ENCODE results near the gene GINS3. TPM values are rescaled to one million over a fixed set of nuclear protein-coding genes. Genes with fewer than 3 reads are reported as not detected.
"Not testable (repeated sequence)": the region's sequence is repeated elsewhere in the genome, so short reads cannot be mapped to it uniquely, and the experiment has no call there.

GINS3 gene
- total RNA-seq, 1 donor from 2014 or later, result 5.9 TPM

DNA sequence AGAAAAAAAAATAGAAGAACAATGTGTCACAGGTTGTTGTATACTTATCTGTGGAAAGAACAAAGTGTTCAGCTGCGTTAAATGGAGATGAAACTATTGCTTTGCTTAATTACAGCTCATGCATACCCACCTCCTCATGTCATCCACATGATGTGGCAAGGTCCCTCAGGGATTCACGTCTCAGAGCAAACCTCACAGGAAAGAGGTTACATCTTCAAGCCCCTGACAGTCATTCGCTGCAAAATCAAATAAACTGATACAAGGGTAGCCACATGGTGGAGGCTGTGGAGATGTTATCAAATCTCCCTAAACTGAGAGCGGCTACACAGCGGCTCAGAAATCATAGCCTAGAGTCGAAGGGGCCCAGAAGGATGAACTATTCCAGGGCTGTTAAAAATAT lies 21.1 kb downstream of the GINS3 start:
- H3K36me3 Mint-ChIP-seq (ENCODE audit: unreplicated experiment), result no peaks in the 10 kb centered on the region
- TF ChIP-seq, protein P1, sequence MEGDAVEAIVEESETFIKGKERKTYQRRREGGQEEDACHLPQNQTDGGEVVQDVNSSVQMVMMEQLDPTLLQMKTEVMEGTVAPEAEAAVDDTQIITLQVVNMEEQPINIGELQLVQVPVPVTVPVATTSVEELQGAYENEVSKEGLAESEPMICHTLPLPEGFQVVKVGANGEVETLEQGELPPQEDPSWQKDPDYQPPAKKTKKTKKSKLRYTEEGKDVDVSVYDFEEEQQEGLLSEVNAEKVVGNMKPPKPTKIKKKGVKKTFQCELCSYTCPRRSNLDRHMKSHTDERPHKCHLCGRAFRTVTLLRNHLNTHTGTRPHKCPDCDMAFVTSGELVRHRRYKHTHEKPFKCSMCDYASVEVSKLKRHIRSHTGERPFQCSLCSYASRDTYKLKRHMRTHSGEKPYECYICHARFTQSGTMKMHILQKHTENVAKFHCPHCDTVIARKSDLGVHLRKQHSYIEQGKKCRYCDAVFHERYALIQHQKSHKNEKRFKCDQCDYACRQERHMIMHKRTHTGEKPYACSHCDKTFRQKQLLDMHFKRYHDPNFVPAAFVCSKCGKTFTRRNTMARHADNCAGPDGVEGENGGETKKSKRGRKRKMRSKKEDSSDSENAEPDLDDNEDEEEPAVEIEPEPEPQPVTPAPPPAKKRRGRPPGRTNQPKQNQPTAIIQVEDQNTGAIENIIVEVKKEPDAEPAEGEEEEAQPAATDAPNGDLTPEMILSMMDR (IDR thresholded peaks at IDR 0.05; ENCODE audit: partially characterized antibody, unreplicated experiment), result no peak
- H3K27ac Mint-ChIP-seq (ENCODE audit: unreplicated experiment), result no peak overlapping the region
- H3K4me3 Mint-ChIP-seq (ENCODE audit: unreplicated experiment), result no peak overlapping the region
- DNase-seq, result no peak
- no peaks in the 10 kb centered on the region for H3K9me3 Mint-ChIP-seq (ENCODE audit: unreplicated experiment)
- peaks cover 2% of the 10 kb centered on the region for H3K27me3 Mint-ChIP-seq (ENCODE audit: unreplicated experiment)
- H3K4me1 Mint-ChIP-seq (ENCODE audit: low read depth, unreplicated experiment), result no peaks in the 10 kb centered on the region

DNA sequence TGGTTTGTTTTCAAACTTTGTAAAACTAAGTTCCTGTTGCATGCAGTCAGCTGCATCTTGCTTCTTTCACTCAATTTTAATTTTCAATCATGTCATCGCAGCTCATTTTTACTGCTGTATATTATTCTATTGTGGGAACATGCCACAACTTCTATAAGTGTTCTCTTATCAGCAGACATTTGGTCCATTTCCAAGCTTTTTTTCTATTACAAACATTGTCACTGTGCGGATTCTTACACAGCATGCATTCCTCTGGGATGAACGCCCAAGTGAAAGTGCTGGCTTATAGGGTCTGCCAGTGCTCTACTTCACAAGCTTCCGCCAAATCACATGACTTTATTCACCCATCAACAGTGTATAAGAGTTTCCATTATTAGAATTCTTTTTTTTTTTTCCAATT lies 22.7 kb downstream of the GINS3 start:
- Mint-ChIP-seq H3K4me1 (ENCODE audit: low read depth, unreplicated experiment) (peaks cover 4% of the 10 kb centered on the region), H3K27me3 (ENCODE audit: unreplicated experiment) (peaks cover 2% of the 10 kb centered on the region), H3K27ac (ENCODE audit: unreplicated experiment) (no peak overlapping the region), H3K4me3 (ENCODE audit: unreplicated experiment) (no peak overlapping the region), H3K36me3 (ENCODE audit: unreplicated experiment) (no peaks in the 10 kb centered on the region), H3K9me3 (ENCODE audit: unreplicated experiment) (no peaks in the 10 kb centered on the region)
- DNase-seq, result no peak
- TF ChIP-seq, protein P1 (IDR thresholded peaks at IDR 0.05; ENCODE audit: partially characterized antibody, unreplicated experiment), result no peak

DNA sequence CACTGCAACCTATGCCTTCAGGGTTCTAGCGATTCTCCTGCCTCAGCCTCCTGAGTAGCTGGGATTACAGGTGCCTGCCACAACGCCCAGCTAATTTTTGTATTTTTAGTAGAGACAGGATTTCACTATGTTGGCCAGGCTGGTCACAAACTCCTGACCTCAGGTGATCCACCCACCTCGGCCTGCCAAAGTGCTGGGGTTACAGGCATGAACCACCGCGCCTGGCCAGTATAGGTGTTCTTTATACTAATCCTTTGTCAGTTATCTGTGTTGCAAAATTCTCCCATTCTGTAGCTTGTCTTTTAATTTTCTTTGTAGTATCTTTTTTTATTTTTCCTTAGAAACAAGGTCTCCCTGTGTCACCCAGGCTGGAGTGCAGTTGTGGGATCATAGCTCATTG lies 23.7 kb downstream of the GINS3 start:
- H3K27ac Mint-ChIP-seq (ENCODE audit: unreplicated experiment); H3K9me3 Mint-ChIP-seq (ENCODE audit: unreplicated experiment); H3K36me3 Mint-ChIP-seq (ENCODE audit: unreplicated experiment); DNase-seq; H3K4me1 Mint-ChIP-seq (ENCODE audit: low read depth, unreplicated experiment); H3K4me3 Mint-ChIP-seq (ENCODE audit: unreplicated experiment); H3K27me3 Mint-ChIP-seq (ENCODE audit: unreplicated experiment): not testable (repeated sequence)

DNA sequence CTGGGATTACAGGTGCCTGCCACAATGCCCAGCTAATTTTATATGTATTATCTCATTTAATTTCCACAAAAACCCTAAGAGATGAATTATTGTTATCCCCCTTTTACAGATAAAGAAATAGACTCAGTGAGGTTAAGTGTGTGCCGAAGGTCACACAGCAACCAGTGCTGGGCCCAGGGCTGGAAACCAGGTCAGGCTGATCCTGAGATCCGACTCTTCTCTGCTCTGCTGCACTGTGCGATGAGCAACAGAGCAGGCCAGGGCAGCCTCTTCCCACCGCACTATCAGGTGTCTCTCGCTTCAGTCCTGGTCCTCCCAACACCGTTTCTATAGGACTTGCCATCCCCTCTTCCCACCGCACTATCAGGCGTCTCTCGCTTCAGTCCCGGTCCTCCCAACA lies 24.8 kb downstream of the GINS3 start:
- TF ChIP-seq, protein P1 (IDR thresholded peaks at IDR 0.05; ENCODE audit: partially characterized antibody, unreplicated experiment), result no peak
- Mint-ChIP-seq H3K9me3 (ENCODE audit: unreplicated experiment) (no peaks in the 10 kb centered on the region), H3K4me3 (ENCODE audit: unreplicated experiment) (no peak overlapping the region), H3K36me3 (ENCODE audit: unreplicated experiment) (no peaks in the 10 kb centered on the region), H3K27me3 (ENCODE audit: unreplicated experiment) (no peaks in the 10 kb centered on the region), H3K27ac (ENCODE audit: unreplicated experiment) (no peak overlapping the region), H3K4me1 (ENCODE audit: low read depth, unreplicated experiment) (peaks cover 6% of the 10 kb centered on the region)
- no peak for DNase-seq

DNA sequence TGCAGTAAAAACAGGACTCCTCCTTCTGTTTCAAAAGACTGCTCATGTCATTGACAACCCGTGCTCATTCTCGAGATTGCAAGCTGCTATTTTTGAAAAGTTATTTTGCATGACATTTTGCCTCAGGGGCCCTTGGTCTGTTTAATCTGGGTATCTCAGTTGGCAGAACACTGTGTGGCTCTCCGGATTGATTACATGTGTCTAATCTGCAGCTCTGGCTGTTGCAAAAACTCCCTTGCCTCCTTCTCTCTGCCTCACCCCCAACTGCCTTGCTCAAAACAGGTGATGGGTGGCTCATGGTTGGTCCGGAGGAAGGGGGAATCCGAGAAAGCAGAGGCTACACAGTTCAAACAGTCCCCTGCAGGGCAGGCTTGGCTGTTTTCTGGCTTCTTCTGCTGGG lies 25.3 kb downstream of the GINS3 start:
- no peak overlapping the region for H3K4me3 Mint-ChIP-seq (ENCODE audit: unreplicated experiment)
- TF ChIP-seq, protein P1 (IDR thresholded peaks at IDR 0.05; ENCODE audit: partially characterized antibody, unreplicated experiment), result no peak
- DNase-seq, result no peak
- H3K27ac Mint-ChIP-seq (ENCODE audit: unreplicated experiment), result no peak overlapping the region
- no peaks in the 10 kb centered on the region for H3K27me3 Mint-ChIP-seq (ENCODE audit: unreplicated experiment)
- no peaks in the 10 kb centered on the region for H3K9me3 Mint-ChIP-seq (ENCODE audit: unreplicated experiment)
- peaks cover 6% of the 10 kb centered on the region for H3K4me1 Mint-ChIP-seq (ENCODE audit: low read depth, unreplicated experiment)
- no peaks in the 10 kb centered on the region for H3K36me3 Mint-ChIP-seq (ENCODE audit: unreplicated experiment)

DNA sequence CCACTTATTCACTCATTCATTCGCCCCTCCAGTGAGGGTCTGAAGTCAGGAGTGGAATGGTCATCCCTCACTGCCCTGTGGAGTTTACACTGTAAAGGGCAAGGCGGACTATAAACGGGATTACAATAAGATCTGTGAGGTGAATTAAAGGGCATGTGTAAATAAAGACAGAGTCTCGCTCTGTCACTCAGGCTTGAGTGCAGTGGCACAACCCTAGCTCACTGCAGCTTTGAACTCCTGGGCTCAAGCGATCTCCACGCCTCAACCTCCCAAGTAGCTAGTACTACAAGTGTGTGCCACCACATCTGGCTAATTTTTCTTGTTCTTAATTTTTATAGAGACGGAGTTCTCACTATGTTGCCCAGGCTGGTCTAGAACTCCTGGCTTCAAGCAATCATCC lies 25.8 kb downstream of the GINS3 start:
- H3K36me3 Mint-ChIP-seq (ENCODE audit: unreplicated experiment), result no peaks in the 10 kb centered on the region
- TF ChIP-seq, protein P1 (IDR thresholded peaks at IDR 0.05; ENCODE audit: partially characterized antibody, unreplicated experiment), result no peak
- no peaks in the 10 kb centered on the region for H3K27me3 Mint-ChIP-seq (ENCODE audit: unreplicated experiment)
- peaks cover 6% of the 10 kb centered on the region for H3K4me1 Mint-ChIP-seq (ENCODE audit: low read depth, unreplicated experiment)
- H3K4me3 Mint-ChIP-seq (ENCODE audit: unreplicated experiment), result no peak overlapping the region
- H3K9me3 Mint-ChIP-seq (ENCODE audit: unreplicated experiment), result no peaks in the 10 kb centered on the region
- DNase-seq, result no peak
- H3K27ac Mint-ChIP-seq (ENCODE audit: unreplicated experiment), result no peak overlapping the region
